ENCODE data around the gene FAM171A1. TPM values are rescaled to one million over a fixed set of nuclear protein-coding genes. Genes with fewer than 3 reads are reported as not detected.

Gene FAM171A1
- total and polyA plus RNA-seq, 2 of the 13 experiments (the other 11 are each of a cell fraction or from before 2014, with no cell fraction given): 21.5 to 34.7 TPM

DNA sequence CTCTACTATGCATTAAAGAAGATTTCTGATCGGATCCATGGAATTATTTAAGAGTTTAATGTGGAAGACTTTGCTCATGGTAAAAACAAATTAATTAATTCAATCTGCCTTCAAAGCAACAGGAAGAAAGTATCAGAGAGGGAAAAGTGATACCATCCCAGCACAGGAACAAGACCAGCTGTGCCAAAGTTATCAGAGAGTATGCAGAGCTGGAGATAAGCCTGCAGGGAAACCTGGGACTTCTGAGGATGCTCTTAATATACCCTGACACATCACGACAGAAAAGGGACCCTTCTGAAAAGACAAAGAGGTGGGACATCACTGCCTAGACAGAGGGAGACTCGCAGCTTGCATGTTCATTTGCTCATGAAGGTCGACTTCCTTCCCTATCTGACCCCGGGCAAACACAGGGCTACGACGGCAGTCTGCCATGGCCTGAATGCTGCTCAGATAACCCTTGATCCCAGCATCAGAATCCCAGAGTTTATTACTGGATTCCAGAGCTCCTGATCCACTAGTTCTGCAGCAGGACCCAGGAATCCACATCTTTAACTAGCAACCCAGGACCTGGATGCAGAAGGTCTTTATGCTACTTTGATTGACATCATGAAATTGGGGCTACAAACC lies 29.5 kb downstream of the FAM171A1 start:
- WGBS (ENCODE audit: low lambda C conversion rate): 87% methylated on average over 3 of the region's 7 CpGs
- no peaks in the 10 kb centered on the region for H4K20me1 ChIP-seq (ENCODE audit: insufficient read depth, low read length)
- H2AFZ ChIP-seq (ENCODE audit: low read length): no peak overlapping the region
- H3K9ac ChIP-seq (ENCODE audit: insufficient read depth, low read depth, low read length): no peak overlapping the region
- intact Hi-C loops (cut with micrococcal nuclease; ENCODE audit: unreplicated experiment) (loop anchor here (10.0 kb wide), 1 partner anchor 177 kb away; the partner anchor contains the start of gene NMT2), in situ Hi-C loops (cut with HindIII; ENCODE audit: extremely low pct_ligation_motif_present, low pct_unique_long_range_greater_than_20kb) (no loop called here)
- no peak overlapping the region for H3K27ac ChIP-seq (ENCODE audit: extremely low read length, insufficient read depth, low read length)
- peaks cover 0 to 2% of the 10 kb centered on the region in 2 experiments; a peak in 2 of 5 replicates for H3K36me3 ChIP-seq (replicated peaks in 1 of 2; ENCODE audit: control insufficient read depth in 1 of 2, insufficient read depth in 2 of 2, low read length in 2 of 2)
- FAIRE-seq (no peak), ATAC-seq (no peak), DNase-seq (ENCODE audit: low spot score) (no peak)
- peaks cover 87% of the 10 kb centered on the region for H3K79me2 ChIP-seq (ENCODE audit: insufficient read depth, low read length)
- BruUV-seq (replicated peaks): no TSS peak
- H3K4me1 ChIP-seq (ENCODE audit: insufficient read depth, low read length): peaks cover 90% of the 10 kb centered on the region
- H3K4me3 ChIP-seq (replicated peaks in 1 of 3; ENCODE audit: insufficient read depth in 1 of 3, low read depth in 2 of 3, low read length in 3 of 3): no peak overlapping the region
- no peaks in the 10 kb centered on the region for H3K27me3 ChIP-seq (ENCODE audit: control insufficient read depth in 1 of 2, insufficient read depth in 2 of 2, low read length in 2 of 2)
- POLR2A ChIA-PET: no interaction called here
- H3K9me3 ChIP-seq (ENCODE audit: low read length): no peaks in the 10 kb centered on the region
- CTCF ChIA-PET (ENCODE audit: low intra/inter-chr PET ratio, low total read pairs): no interaction called here
- H3K4me2 ChIP-seq (ENCODE audit: low read depth, low read length): no peak overlapping the region
- TF ChIP-seq, protein P1, sequence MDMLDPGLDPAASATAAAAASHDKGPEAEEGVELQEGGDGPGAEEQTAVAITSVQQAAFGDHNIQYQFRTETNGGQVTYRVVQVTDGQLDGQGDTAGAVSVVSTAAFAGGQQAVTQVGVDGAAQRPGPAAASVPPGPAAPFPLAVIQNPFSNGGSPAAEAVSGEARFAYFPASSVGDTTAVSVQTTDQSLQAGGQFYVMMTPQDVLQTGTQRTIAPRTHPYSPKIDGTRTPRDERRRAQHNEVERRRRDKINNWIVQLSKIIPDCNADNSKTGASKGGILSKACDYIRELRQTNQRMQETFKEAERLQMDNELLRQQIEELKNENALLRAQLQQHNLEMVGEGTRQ (IDR thresholded peaks at IDR 0.05; ENCODE audit: low read depth, low read length): no peak
- TF ChIP-seq, protein P1 (CRISPR knock-in tag; IDR thresholded peaks at IDR 0.05; ENCODE audit: borderline replicate concordance): no peak
- TF ChIP-seq ZNF138 (CRISPR knock-in tag; IDR thresholded peaks at IDR 0.05; ENCODE audit: low read depth) (no peak), MTA1 (CRISPR knock-in tag; IDR thresholded peaks at IDR 0.05; ENCODE audit: borderline replicate concordance) (no peak), NR2F2 (IDR thresholded peaks at IDR 0.05; ENCODE audit: borderline replicate concordance, low read depth) (no peak), ZFP82 (CRISPR knock-in tag; IDR thresholded peaks at IDR 0.05; ENCODE audit: borderline replicate concordance) (no peak), HNRNPLL (IDR thresholded peaks at IDR 0.05; ENCODE audit: low read depth, low read length, poor library complexity, severe bottlenecking) (no peak), PITX1 (CRISPR knock-in tag; IDR thresholded peaks at IDR 0.05) (no peak), ZNF253 (CRISPR knock-in tag; IDR thresholded peaks at IDR 0.05; ENCODE audit: borderline replicate concordance) (no peak), BORCS8-MEF2B (CRISPR knock-in tag; IDR thresholded peaks at IDR 0.05) (no peak), ZNF431 (CRISPR knock-in tag; IDR thresholded peaks at IDR 0.05; ENCODE audit: borderline replicate concordance, low read depth) (no peak), ZNF557 (CRISPR knock-in tag; IDR thresholded peaks at IDR 0.05) (no peak), ZNF749 (CRISPR knock-in tag; IDR thresholded peaks at IDR 0.05; ENCODE audit: borderline replicate concordance) (no peak), ZNF337 (CRISPR knock-in tag; IDR thresholded peaks at IDR 0.05; ENCODE audit: borderline replicate concordance, low read depth) (no peak), ZNF850 (CRISPR knock-in tag; conservative IDR thresholded peaks at IDR 0.05) (no peak), CHCHD3 (CRISPR knock-in tag; IDR thresholded peaks at IDR 0.05) (no peak), ZNF878 (CRISPR knock-in tag; IDR thresholded peaks at IDR 0.05) (no peak)
- TF ChIP-seq, protein P2, sequence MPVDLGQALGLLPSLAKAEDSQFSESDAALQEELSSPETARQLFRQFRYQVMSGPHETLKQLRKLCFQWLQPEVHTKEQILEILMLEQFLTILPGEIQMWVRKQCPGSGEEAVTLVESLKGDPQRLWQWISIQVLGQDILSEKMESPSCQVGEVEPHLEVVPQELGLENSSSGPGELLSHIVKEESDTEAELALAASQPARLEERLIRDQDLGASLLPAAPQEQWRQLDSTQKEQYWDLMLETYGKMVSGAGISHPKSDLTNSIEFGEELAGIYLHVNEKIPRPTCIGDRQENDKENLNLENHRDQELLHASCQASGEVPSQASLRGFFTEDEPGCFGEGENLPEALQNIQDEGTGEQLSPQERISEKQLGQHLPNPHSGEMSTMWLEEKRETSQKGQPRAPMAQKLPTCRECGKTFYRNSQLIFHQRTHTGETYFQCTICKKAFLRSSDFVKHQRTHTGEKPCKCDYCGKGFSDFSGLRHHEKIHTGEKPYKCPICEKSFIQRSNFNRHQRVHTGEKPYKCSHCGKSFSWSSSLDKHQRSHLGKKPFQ (CRISPR knock-in tag; IDR thresholded peaks at IDR 0.05; ENCODE audit: insufficient replicate concordance): no peak
- TF ChIP-seq, protein P3, sequence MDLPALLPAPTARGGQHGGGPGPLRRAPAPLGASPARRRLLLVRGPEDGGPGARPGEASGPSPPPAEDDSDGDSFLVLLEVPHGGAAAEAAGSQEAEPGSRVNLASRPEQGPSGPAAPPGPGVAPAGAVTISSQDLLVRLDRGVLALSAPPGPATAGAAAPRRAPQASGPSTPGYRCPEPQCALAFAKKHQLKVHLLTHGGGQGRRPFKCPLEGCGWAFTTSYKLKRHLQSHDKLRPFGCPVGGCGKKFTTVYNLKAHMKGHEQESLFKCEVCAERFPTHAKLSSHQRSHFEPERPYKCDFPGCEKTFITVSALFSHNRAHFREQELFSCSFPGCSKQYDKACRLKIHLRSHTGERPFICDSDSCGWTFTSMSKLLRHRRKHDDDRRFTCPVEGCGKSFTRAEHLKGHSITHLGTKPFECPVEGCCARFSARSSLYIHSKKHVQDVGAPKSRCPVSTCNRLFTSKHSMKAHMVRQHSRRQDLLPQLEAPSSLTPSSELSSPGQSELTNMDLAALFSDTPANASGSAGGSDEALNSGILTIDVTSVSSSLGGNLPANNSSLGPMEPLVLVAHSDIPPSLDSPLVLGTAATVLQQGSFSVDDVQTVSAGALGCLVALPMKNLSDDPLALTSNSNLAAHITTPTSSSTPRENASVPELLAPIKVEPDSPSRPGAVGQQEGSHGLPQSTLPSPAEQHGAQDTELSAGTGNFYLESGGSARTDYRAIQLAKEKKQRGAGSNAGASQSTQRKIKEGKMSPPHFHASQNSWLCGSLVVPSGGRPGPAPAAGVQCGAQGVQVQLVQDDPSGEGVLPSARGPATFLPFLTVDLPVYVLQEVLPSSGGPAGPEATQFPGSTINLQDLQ (CRISPR knock-in tag; IDR thresholded peaks at IDR 0.05): no peak
